AG04449 (cell line): Measurements from ENCODE around the gene VIPR1.
A peak's percentile ranks its signal among the peaks of the same experiment; 100 is the strongest.

Experiments used
- CTCF ChIA-PET: fragments of 350-600 bp; formaldehyde crosslinking; extraction: SDS; loops from one replicate; lab custom pipeline; 2021; ENCODE audit warnings: antibody characterized with exemption; lab: Yijun Ruan, JAX
- POLR2A ChIA-PET: fragments of 400-600, 350-600 bp; formaldehyde crosslinking; extraction: SDS; loops from one replicate; lab custom pipeline; 2020; ENCODE audit warnings: antibody characterized with exemption, inconsistent platforms; lab: Yijun Ruan, JAX
- DNase-seq: peaks from one replicate; pipeline ENCODE4 v3.0.0-alpha.2; 2010; ENCODE audit warnings: low read depth, low spot score
- H3K4me3 ChIP-seq: 2 replicates; pipeline ENCODE4 v1.5.1; 2011; ENCODE audit warnings: low read depth, mild to moderate bottlenecking, control low read depth, low read length
- TF ChIP-seq, protein P1 (sequence below): IDR thresholded peaks from one replicate; pipeline ENCODE4 v1.5.1; 2011; ENCODE audit warnings: mild to moderate bottlenecking, moderate library complexity, low read length, control low read depth, inconsistent platforms; ENCODE audit not compliant: insufficient read depth; ENCODE audit errors: missing control alignments

Gene VIPR1

DNA sequence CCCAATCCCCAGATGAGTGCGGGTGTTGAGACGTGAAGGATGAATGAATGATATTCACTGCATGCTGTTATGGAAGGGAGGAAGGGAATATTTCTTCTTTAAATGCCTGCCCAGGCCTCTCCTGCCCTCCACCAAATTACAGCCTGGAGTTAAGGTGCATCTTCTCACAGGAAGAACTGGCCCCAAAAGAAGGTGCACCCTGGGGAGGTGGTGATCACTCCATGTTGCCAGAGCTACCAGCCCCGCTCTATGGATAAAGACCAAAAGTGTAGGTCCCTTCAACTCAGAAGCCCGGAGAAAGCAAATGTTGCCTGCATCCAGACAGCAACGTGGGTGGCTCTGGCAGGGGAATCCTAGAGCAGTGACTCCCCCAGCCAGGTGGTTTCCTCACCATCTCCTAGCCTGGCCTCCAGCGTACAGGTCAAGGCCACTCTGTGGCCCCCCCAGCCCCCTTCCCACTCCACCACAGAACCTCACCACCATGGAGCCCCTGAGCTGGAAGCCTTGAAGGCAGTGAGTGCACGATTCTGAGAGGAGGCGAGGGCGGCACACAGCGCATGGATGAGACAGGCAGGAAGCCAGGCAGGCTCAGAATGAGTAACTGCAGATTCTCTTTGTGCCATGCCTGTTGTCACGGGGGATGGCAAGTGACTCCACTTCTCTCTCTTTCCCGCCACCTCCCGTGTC is 3.5 kb upstream of the VIPR1 start:
- TF ChIP-seq, protein P1, sequence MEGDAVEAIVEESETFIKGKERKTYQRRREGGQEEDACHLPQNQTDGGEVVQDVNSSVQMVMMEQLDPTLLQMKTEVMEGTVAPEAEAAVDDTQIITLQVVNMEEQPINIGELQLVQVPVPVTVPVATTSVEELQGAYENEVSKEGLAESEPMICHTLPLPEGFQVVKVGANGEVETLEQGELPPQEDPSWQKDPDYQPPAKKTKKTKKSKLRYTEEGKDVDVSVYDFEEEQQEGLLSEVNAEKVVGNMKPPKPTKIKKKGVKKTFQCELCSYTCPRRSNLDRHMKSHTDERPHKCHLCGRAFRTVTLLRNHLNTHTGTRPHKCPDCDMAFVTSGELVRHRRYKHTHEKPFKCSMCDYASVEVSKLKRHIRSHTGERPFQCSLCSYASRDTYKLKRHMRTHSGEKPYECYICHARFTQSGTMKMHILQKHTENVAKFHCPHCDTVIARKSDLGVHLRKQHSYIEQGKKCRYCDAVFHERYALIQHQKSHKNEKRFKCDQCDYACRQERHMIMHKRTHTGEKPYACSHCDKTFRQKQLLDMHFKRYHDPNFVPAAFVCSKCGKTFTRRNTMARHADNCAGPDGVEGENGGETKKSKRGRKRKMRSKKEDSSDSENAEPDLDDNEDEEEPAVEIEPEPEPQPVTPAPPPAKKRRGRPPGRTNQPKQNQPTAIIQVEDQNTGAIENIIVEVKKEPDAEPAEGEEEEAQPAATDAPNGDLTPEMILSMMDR, result no peak
- POLR2A ChIA-PET, result no interaction called here
- no peak overlapping the region for H3K4me3 ChIP-seq
- CTCF ChIA-PET, result interaction anchor here (1.2 kb wide), 1 partner anchor 252 kb away, joined by 3 read pairs; no protein-coding TSS in a partner anchor
- no peak for DNase-seq

DNA sequence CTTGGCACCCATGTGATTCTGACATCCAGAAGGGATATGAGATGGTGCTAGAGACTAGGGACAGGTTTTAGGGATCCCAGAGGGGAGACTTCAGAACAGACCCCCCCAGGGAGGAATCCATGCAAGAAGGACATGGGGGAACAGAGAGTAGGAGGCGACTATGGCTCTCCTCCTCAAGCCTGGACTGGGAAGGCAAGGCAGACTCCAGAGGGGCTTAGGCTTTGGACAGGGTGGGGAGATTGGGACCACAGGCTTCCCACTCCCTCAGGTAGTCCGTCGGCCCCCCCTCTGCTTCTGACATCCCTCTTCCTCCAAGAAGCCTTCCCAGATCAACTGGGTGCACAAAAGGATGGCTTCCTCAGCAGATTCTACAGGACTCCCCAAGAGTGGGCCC is 3.0 kb upstream of the VIPR1 start:
- no peak for DNase-seq
- ChIA-PET POLR2A (no interaction called here), CTCF (no interaction called here)
- TF ChIP-seq, protein P1, result no peak
- H3K4me3 ChIP-seq, result no peak overlapping the region

DNA sequence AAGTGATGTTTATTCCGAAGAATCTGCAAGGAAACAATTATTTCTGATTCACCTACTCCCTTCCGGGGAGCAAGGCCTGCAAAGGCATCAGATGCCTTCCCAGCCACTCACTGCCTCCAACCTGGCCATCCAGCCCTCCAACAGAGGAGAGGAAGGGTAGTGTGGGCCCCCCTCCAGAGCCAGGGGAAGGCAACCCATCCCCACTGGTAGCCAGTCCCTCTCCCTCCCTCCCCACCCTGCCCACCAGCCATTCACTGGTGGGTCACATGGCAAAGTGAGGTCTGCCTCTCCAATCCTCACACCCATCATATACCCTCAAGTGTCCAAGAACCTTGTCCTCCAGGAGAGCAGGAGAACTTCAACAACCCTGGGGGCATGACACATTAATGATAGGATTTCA is 2.4 kb upstream of the VIPR1 start:
- DNase-seq, result no peak
- CTCF ChIA-PET, result interaction anchor here (1.8 kb wide), 1 partner anchor 245 kb away, joined by 4 read pairs; no protein-coding TSS in a partner anchor
- H3K4me3 ChIP-seq, result no peak overlapping the region
- TF ChIP-seq, protein P1, result no peak
- POLR2A ChIA-PET, result no interaction called here

DNA sequence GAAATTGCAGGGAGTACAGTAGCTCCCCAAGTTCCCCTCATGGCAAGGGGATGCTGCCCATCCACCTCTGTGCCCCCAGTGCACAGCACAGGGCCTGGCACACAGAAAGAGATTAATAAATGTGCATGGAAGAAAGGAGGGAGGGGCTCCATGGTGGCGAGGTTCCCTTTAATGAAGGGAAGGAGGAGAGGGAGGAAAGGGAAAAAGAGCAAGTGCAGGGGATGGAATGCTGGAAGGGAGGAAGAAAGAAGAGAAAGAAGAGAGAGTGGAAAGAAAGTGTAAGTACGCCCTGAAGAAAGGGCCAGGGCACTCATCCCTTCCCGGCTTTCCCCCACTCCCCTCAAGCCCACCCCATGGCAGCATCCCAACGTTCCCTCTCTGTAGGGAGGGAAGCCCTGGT is 1.5 kb upstream of the VIPR1 start:
- no peak for DNase-seq
- TF ChIP-seq, protein P1, result no peak
- no peak overlapping the region for H3K4me3 ChIP-seq
- CTCF ChIA-PET, result interaction anchor here (1.1 to 1.8 kb wide), 3 partner anchors 12 to 244 kb away, joined by 4 to 6 read pairs (median 4); no protein-coding TSS in a partner anchor
- POLR2A ChIA-PET, result no interaction called here

DNA sequence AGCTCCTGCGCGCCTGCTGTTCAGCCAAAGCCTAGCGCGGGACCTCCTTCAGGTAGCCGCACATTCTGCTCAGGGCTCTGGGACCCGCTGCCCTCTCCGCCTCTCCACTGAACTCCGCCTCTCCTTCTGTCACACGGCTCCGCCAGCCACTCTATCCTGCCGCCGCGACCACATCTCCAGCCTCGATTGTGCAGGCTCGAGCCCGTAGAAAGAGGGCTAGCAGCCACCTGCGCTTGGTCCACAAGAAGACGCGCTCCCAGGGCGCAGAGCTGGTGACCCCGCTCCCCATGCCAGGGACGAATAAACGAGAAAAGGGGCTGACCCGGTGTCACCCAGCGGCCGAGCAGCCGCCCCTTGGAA is 1.1 kb upstream of the VIPR1 start:
- DNase-seq, result no peak
- H3K4me3 ChIP-seq, result no peak overlapping the region
- POLR2A ChIA-PET, result no interaction called here
- TF ChIP-seq, protein P1, result no peak
- CTCF ChIA-PET, result interaction anchor here (1.1 to 1.8 kb wide), 3 partner anchors 11 to 244 kb away, joined by 4 to 6 read pairs (median 4); no protein-coding TSS in a partner anchor

DNA sequence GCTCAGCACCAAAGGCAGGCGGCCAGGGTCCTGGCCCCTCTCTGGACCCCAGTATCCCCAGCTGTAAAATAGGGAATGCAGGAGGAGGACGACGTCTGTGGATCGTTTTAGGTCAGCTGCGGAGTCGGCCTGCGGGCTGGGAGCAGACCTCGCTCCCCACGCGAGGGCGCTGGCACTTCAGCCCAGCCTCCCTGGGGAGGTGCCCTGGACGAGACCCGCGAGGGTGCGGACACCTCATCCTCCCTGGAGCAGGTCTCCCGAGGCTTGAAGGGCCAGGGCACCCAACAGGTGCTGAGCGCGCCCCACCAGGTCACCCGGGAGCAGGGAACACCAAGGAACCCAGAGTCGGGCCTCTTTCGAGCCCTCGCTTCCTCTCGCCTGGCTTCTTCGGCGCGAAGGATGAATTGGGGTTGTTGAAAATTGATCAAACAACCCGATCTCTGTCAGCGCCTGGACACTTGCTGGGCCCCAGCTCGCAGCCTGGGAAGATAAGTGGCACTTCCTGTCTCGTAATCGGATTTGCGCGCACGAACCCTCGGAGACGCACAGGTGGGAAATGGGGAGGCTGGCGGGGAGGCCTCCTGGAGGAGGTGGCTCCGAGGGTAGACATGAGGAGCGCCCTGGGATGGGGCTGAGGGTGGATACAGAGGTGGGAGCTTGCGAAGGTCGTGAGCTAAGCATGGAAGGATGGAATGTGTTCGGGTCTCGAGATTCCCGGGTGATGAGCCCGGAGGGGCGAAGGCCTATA is 588 bp upstream of the VIPR1 start:
- no peak for DNase-seq
- peak overlapping the region; percentile 6 for H3K4me3 ChIP-seq
- TF ChIP-seq, protein P1, result peak; percentile 37
- ChIA-PET POLR2A (no interaction called here), CTCF (interaction anchor here (1.1 to 1.8 kb wide), 3 partner anchors 11 to 243 kb away, joined by 4 to 6 read pairs (median 4); no protein-coding TSS in a partner anchor)
